GM18526 (cell line): ENCODE measurements around the gene FBXL5.

Source experiments
- POLR2A ChIP-seq: IDR thresholded peaks from 3 replicates; pipeline ENCODE4 v1.6.1; 2011; ENCODE audit not compliant: insufficient read length; ENCODE audit errors: extremely low read depth

Gene FBXL5

GRCh38 chr4:15655223-15656037, at the start of gene FBXL5:
Gene FBXL5 (minus strand): TSS chr4:15655357. CDS start chr4:15655287, 70 bp downstream.
- peak; percentile 73 for TF ChIP-seq POLR2A

- no peak for TF ChIP-seq POLR2A
These were observed 49.0 kb upstream of the FBXL5 start for GRCh38 chr4:15704129-15704528.

GRCh38 chr4:15703439-15703838, 48.3 kb upstream of the FBXL5 start:
- TF ChIP-seq POLR2A = no peak

- no peak for TF ChIP-seq POLR2A
These were observed 47.8 kb upstream of the FBXL5 start, which contains the start of gene BST1 for GRCh38 chr4:15702941-15703403. Gene BST1 (plus strand): TSS chr4:15703065. CDS start chr4:15703145, 80 bp downstream.

GRCh38 chr4:15696866-15697265, 41.7 kb upstream of the FBXL5 start:
- TF ChIP-seq POLR2A = no peak

- no peak for TF ChIP-seq POLR2A
These were observed 40.6 kb upstream of the FBXL5 start for GRCh38 chr4:15695729-15696128.

- no peak for TF ChIP-seq POLR2A
These were observed 40.1 kb upstream of the FBXL5 start for GRCh38 chr4:15695240-15695699.

GRCh38 chr4:15694431-15694830, 39.3 kb upstream of the FBXL5 start:
- no peak for TF ChIP-seq POLR2A

- no peak for TF ChIP-seq POLR2A
These were observed 37.4 kb upstream of the FBXL5 start for GRCh38 chr4:15692602-15693001.

- no peak for TF ChIP-seq POLR2A
These were observed 36.4 kb upstream of the FBXL5 start for GRCh38 chr4:15691346-15692135.

- TF ChIP-seq POLR2A = no peak
These were observed 35.1 kb upstream of the FBXL5 start for GRCh38 chr4:15690020-15690809.

- no peak for TF ChIP-seq POLR2A
These were observed 34.4 kb upstream of the FBXL5 start for GRCh38 chr4:15689540-15689939.

- TF ChIP-seq POLR2A = no peak
These were observed 32.9 kb upstream of the FBXL5 start for GRCh38 chr4:15688051-15688450.

- TF ChIP-seq POLR2A = no peak
These were observed 29.3 kb upstream of the FBXL5 start for GRCh38 chr4:15684498-15684897.

- no peak for TF ChIP-seq POLR2A
These were observed 28.0 kb upstream of the FBXL5 start for GRCh38 chr4:15683143-15683495.
